ENCODE results near the gene RELA. TPM values are rescaled to one million over a fixed set of nuclear protein-coding genes. Genes with fewer than 3 reads are reported as not detected.
A peak's percentile ranks its signal among the peaks of the same experiment; 100 is the strongest.

The RELA gene
- total and polyA plus RNA-seq, 2 of the 13 experiments (the other 11 are each of a cell fraction or from before 2014, with no cell fraction given), result 21.4 to 40.5 TPM

- TF ChIP-seq ZNF747 (CRISPR knock-in tag; IDR thresholded peaks at IDR 0.05; ENCODE audit: borderline replicate concordance) (peak; percentile 66; the same call in 1 of the 2 replicates), ZSCAN12 (CRISPR knock-in tag; IDR thresholded peaks at IDR 0.05) (0 out of 2 replicates have a peak, but pooled peaks have one; percentile 32), BRCA1 (CRISPR knock-in tag; IDR thresholded peaks at IDR 0.05) (no peak), ZBTB2 (CRISPR knock-in tag; IDR thresholded peaks at IDR 0.05; ENCODE audit: low read depth) (peak; percentile 94), ZGPAT (CRISPR knock-in tag; IDR thresholded peaks at IDR 0.05) (peak; percentile 73), ZNF800 (CRISPR knock-in tag; IDR thresholded peaks at IDR 0.05) (0 out of 2 replicates have a peak, but pooled peaks have one; percentile 48), RXRB (CRISPR knock-in tag; IDR thresholded peaks at IDR 0.05; ENCODE audit: borderline replicate concordance) (no peak), SOX5 (CRISPR knock-in tag; IDR thresholded peaks at IDR 0.05; ENCODE audit: borderline replicate concordance) (peak; percentile 32; the same call in 1 of the 2 replicates), CBX5 (CRISPR knock-in tag; IDR thresholded peaks at IDR 0.05; ENCODE audit: borderline replicate concordance) (no peak), PRMT3 (CRISPR knock-in tag; IDR thresholded peaks at IDR 0.05; ENCODE audit: borderline replicate concordance, low read depth) (no peak), HOXA3 (CRISPR knock-in tag; IDR thresholded peaks at IDR 0.05) (peak; percentile 89), ZNF430 (CRISPR knock-in tag; IDR thresholded peaks at IDR 0.05) (peak; percentile 75; the same call in 1 of the 2 replicates), CSRNP1 (CRISPR knock-in tag; IDR thresholded peaks at IDR 0.05) (0 out of 2 replicates have a peak, but pooled peaks have one; percentile 24), HDAC1 (CRISPR knock-in tag; IDR thresholded peaks at IDR 0.05) (no peak; the same call in 1 of the 2 replicates), MXD4 (CRISPR knock-in tag; IDR thresholded peaks at IDR 0.05) (no peak; the same call in 1 of the 2 replicates), SAFB2 (CRISPR knock-in tag; IDR thresholded peaks at IDR 0.05; ENCODE audit: borderline replicate concordance, low read depth) (no peak), ATF1 (CRISPR knock-in tag; IDR thresholded peaks at IDR 0.05) (no peak), GATAD2A (CRISPR knock-in tag; IDR thresholded peaks at IDR 0.05) (peak; percentile 35; the same call in 1 of the 2 replicates)
- TF ChIP-seq, protein P1, sequence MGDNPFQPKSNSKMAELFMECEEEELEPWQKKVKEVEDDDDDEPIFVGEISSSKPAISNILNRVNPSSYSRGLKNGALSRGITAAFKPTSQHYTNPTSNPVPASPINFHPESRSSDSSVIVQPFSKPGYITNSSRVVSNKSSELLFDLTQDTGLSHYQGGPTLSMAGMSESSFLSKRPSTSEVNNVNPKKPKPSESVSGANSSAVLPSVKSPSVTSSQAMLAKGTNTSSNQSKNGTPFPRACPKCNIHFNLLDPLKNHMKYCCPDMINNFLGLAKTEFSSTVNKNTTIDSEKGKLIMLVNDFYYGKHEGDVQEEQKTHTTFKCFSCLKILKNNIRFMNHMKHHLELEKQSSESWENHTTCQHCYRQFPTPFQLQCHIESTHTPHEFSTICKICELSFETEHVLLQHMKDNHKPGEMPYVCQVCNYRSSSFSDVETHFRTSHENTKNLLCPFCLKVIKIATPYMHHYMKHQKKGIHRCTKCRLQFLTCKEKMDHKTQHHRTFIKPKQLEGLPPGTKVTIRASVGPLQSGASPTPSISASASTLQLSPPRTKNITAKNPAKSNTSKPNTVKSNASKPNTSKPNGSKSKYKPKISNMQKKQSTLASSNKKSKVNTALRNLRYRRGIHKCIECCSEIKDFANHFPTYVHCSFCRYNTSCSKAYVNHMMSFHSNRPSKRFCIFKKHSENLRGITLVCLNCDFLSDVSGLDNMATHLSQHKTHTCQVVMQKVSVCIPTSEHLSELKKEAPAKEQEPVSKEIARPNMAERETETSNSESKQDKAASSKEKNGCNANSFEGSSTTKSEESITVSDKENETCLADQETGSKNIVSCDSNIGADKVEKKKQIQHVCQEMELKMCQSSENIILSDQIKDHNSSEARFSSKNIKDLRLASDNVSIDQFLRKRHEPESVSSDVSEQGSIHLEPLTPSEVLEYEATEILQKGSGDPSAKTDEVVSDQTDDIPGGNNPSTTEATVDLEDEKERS (CRISPR knock-in tag; IDR thresholded peaks at IDR 0.05), result no peak
Measured at GRCh38 chr11:65662799-65663638, at the start of gene RELA (continued).

All from HepG2 (cell line).